ENCODE results near the gene AOPEP.

- TF ChIP-seq POLR2A (IDR thresholded peaks at IDR 0.05) (no peak), CTCF (IDR thresholded peaks at IDR 0.05 in 4 of 5, conservative IDR thresholded peaks at IDR 0.05 in 1 of 5) (no peak)
These were observed 46.3 kb downstream of the AOPEP start for GRCh38 chr9:94772639-94773303.
